ENCODE results near the gene EYS. TPM values are rescaled to one million over a fixed set of nuclear protein-coding genes. Genes with fewer than 3 reads are reported as not detected.

EYS gene
- total RNA-seq, 1 experiment from 2014 or later: not detected

DNA sequence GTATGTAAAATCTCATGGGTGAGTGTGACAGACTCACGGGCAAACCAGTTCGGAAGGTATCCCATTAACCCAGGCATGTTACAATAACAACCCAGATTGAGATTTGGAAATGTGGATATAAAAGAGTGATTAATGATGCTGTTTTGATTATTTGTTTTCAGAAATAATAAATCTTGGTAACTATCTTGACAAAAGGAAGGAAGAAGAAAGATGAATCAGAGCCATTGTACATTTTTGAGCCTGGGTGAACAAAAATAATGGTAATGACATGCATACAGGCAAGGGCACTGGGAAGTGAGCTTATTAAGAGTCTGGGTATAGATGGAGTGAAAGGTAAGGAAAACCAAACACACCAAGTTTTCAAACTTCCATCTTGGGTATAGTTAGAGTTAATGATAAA lies 1209.4 kb downstream of the EYS start:
- Histone ChIP-seq H3T11ph (ENCODE audit: low read length) (no peak overlapping the region), H3K14ac (ENCODE audit: insufficient read depth, low read length) (no peak overlapping the region), H3K9me3 (ENCODE audit: control insufficient read depth, low read depth, low read length) (no peaks in the 10 kb centered on the region), H3K4ac (ENCODE audit: low read depth, low read length) (no peak overlapping the region), H3K9ac (ENCODE audit: extremely low read depth, insufficient read length, low read length) (no peak overlapping the region), H3K79me1 (ENCODE audit: insufficient read depth, low read depth, low read length, poor library complexity, severe bottlenecking) (no peaks in the 10 kb centered on the region), H2AK5ac (ENCODE audit: insufficient read length, low read length) (no peak overlapping the region), H4K20me1 (ENCODE audit: control insufficient read depth, insufficient read depth, insufficient read length) (no peaks in the 10 kb centered on the region), H2BK5ac (ENCODE audit: insufficient read length, low read length) (no peak overlapping the region), H4K91ac (ENCODE audit: insufficient read length, low read depth, low read length) (no peak overlapping the region), H2BK120ac (ENCODE audit: low read depth, low read length, poor library complexity, severe bottlenecking) (no peak overlapping the region), H4K8ac (replicated peaks; ENCODE audit: insufficient read length, low read depth, low read length) (no peak overlapping the region), H3K18ac (ENCODE audit: insufficient read length, low read depth, low read length) (no peak overlapping the region), H3K27me3 (ENCODE audit: insufficient read depth, low read length) (no peaks in the 10 kb centered on the region), H2BK12ac (ENCODE audit: insufficient read length, low read depth, low read length) (no peak overlapping the region), H3K56ac (ENCODE audit: insufficient read length, low read depth, low read length) (no peak overlapping the region), H3K23ac (ENCODE audit: insufficient read length, low read depth, low read length) (no peak overlapping the region), H2BK20ac (ENCODE audit: low read depth, low read length, poor library complexity, severe bottlenecking) (no peak overlapping the region), H4K5ac (ENCODE audit: insufficient read length, low read depth, low read length) (no peak overlapping the region), H3K4me2 (ENCODE audit: insufficient read depth, insufficient read length, low read length) (no peak overlapping the region), H3K79me2 (ENCODE audit: insufficient read depth, low read length) (no peaks in the 10 kb centered on the region), H2AFZ (ENCODE audit: low read length) (no peak overlapping the region), H3K23me2 (ENCODE audit: insufficient read length, low read depth, low read length, poor library complexity, severe bottlenecking) (no peaks in the 10 kb centered on the region), H3K27ac (ENCODE audit: insufficient read length, low read depth, low read length) (no peak overlapping the region), H3K4me1 (ENCODE audit: insufficient read depth, low read length) (no peaks in the 10 kb centered on the region), H2BK15ac (ENCODE audit: low read depth, low read length) (no peak overlapping the region)
- no CpG with 5 or more reads among the region's 2 CpGs for WGBS (ENCODE audit: extremely low coverage, insufficient read length, low lambda C conversion rate)
- Mint-ChIP-seq H3K27me3 (ENCODE audit: low read depth) (no peaks in the 10 kb centered on the region), H3K4me1 (no peaks in the 10 kb centered on the region), H3K27ac (no peak overlapping the region), H3K36me3 (ENCODE audit: insufficient read depth in 1 of 3, low read depth in 3 of 3) (no peaks in the 10 kb centered on the region), H3K9me3 (no peaks in the 10 kb centered on the region), H3K4me3 (no peak overlapping the region)
- TF ChIP-seq CTCF (conservative IDR thresholded peaks at IDR 0.05): no peak
- no peak for DNase-seq
